SU-DHL-6 (cell line): Measurements from ENCODE around the gene PHTF2.

ENCODE experiments used
- H2AFZ ChIP-seq: fragments of 200-600 bp; sonication (generic); 2 replicates; pipeline ENCODE4 v1.6.1; 2014; ENCODE audit warnings: low read depth, mild to moderate bottlenecking, moderate library complexity, mixed read lengths, antibody characterized with exemption, low read length; ENCODE audit not compliant: severe bottlenecking
- H3F3A ChIP-seq: fragments of 200-600 bp; shearing (Covaris generic); 2 replicates; pipeline ENCODE4 v1.6.0; 2016; ENCODE audit warnings: antibody characterized with exemption, mild to moderate bottlenecking; ENCODE audit not compliant: insufficient read depth
- H3K27ac ChIP-seq: fragments of 200-600 bp; sonication (generic); 2 replicates; pipeline ENCODE4 v1.5.1; 2016; ENCODE audit warnings: low read depth, mild to moderate bottlenecking, low read length, moderate library complexity, mixed read lengths
- H3K27me3 ChIP-seq: fragments of 200-600 bp; sonication (generic), shearing (Covaris generic); 2 replicates; pipeline ENCODE4 v1.6.0; 2014; ENCODE audit warnings: mild to moderate bottlenecking, low read length
- H3K36me3 ChIP-seq: fragments of 200-600 bp; sonication (generic); 2 replicates; pipeline ENCODE4 v1.6.1; 2014; ENCODE audit warnings: mild to moderate bottlenecking, low read length, mixed read lengths
- H3K4me2 ChIP-seq: fragments of 300-600, 200-600 bp; shearing (Covaris generic), sonication (generic); 2 replicates; pipeline ENCODE4 v1.6.0; 2014; ENCODE audit warnings: low read length, low read depth, mild to moderate bottlenecking; ENCODE audit not compliant: poor library complexity, severe bottlenecking
- H3K4me3 ChIP-seq: fragments of 200-600 bp; sonication (generic); 2 replicates; pipeline ENCODE4 v1.5.1; 2014; ENCODE audit warnings: antibody characterized with exemption, low read length, mild to moderate bottlenecking, mixed read lengths; ENCODE audit not compliant: insufficient read depth, poor library complexity, severe bottlenecking
- H3K79me2 ChIP-seq: fragments of 200-600 bp; sonication (generic); 2 replicates; pipeline ENCODE4 v1.6.1; 2014; ENCODE audit warnings: mild to moderate bottlenecking, low read length, moderate library complexity; ENCODE audit not compliant: insufficient read depth
- H3K9ac ChIP-seq: fragments of 200-600 bp; sonication (generic); 2 replicates; pipeline ENCODE4 v1.7.0; 2014; ENCODE audit warnings: mild to moderate bottlenecking, low read length
- H3K9me2 ChIP-seq: fragments of 200-600 bp; sonication (generic); replicated peaks from 2 replicates; pipeline ENCODE4 v1.6.1; 2014; ENCODE audit warnings: low read length; ENCODE audit not compliant: insufficient read depth
- H3K9me3 ChIP-seq: fragments of 200-600 bp; sonication (generic); 2 replicates; pipeline ENCODE4 v1.6.1; 2014; ENCODE audit warnings: low read length, mixed read lengths; ENCODE audit not compliant: insufficient read depth
- H4K20me1 ChIP-seq: fragments of 200-600 bp; sonication (generic); 2 replicates; pipeline ENCODE4 v1.6.1; 2014; ENCODE audit warnings: low read depth, mild to moderate bottlenecking, antibody characterized with exemption, low read length, moderate library complexity, mixed read lengths
- EZH2phosphoT487 ChIP-seq: fragments of 200-600 bp; sonication (generic), shearing (Covaris generic); conservative IDR thresholded peaks from 2 replicates; pipeline ENCODE4 v1.6.1; 2018; ENCODE audit warnings: mild to moderate bottlenecking, antibody characterized with exemption, low read length, moderate library complexity, mixed read lengths
- TF ChIP-seq, protein P1 (sequence below): fragments of 200-600 bp; sonication (generic); IDR thresholded peaks from one replicate; pipeline ENCODE4 v1.5.1; 2017; ENCODE audit warnings: antibody characterized with exemption, mild to moderate bottlenecking, low read length, moderate library complexity; ENCODE audit not compliant: insufficient read depth, poor library complexity, severe bottlenecking

PHTF2 gene

DNA sequence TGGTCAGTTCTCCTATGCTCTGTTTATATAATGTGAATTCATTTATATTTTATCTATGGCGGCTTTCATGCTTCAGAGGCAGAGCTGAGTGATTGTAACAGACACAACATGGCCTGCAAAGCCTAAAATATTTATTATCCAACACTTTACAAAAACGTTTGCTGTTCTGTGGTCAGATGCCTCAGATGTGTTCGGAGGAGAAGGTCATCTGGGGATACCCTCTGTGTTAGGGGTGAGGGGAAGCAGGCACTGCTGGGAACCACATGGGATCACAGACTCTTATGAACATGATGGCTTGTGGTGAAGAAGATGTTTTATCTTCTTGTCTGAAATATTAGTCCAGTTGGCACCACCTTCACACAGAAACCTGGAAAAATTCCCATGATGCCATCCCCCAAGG, 203.4 kb downstream of the PHTF2 start:
- H3K27ac ChIP-seq: no peak overlapping the region
- no peak for TF ChIP-seq EZH2phosphoT487
- TF ChIP-seq, protein P1, sequence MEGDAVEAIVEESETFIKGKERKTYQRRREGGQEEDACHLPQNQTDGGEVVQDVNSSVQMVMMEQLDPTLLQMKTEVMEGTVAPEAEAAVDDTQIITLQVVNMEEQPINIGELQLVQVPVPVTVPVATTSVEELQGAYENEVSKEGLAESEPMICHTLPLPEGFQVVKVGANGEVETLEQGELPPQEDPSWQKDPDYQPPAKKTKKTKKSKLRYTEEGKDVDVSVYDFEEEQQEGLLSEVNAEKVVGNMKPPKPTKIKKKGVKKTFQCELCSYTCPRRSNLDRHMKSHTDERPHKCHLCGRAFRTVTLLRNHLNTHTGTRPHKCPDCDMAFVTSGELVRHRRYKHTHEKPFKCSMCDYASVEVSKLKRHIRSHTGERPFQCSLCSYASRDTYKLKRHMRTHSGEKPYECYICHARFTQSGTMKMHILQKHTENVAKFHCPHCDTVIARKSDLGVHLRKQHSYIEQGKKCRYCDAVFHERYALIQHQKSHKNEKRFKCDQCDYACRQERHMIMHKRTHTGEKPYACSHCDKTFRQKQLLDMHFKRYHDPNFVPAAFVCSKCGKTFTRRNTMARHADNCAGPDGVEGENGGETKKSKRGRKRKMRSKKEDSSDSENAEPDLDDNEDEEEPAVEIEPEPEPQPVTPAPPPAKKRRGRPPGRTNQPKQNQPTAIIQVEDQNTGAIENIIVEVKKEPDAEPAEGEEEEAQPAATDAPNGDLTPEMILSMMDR: no peak

DNA sequence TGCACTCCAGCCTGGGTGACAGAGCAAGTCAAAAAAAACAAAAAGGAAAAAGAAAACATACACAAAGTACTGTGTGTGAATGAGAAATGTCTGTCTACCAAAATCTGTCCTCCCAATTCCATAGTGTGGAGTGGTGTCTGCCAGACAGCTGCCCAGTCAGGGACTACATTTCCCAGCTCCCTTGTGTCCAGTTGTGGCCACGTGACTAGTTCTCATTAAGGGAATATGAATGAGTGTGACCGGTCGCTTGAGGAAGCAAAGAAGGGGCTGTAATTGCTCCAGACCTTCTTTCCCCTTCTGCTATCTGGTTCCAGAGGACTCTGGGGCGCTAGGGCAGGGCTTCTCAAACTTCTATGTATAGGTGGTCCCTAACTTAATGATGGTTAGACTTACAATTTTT, 204.1 kb downstream of the PHTF2 start:
- H3K27me3 ChIP-seq: no peaks in the 10 kb centered on the region
- no peak overlapping the region for H3K27ac ChIP-seq
- H2AFZ ChIP-seq: no peak overlapping the region
- no peaks in the 10 kb centered on the region; the same call in 1 of the 2 replicates for H3K9me2 ChIP-seq
- no peak for TF ChIP-seq EZH2phosphoT487
- TF ChIP-seq, protein P1: no peak
- H3K9me3 ChIP-seq: no peaks in the 10 kb centered on the region; the same call in 1 of the 2 replicates
- H3F3A ChIP-seq: no peaks in the 10 kb centered on the region
- H3K4me2 ChIP-seq: no peak overlapping the region
- no peak overlapping the region for H3K4me3 ChIP-seq
- no peaks in the 10 kb centered on the region for H4K20me1 ChIP-seq
- H3K9ac ChIP-seq: no peak overlapping the region
- H3K79me2 ChIP-seq: no peaks in the 10 kb centered on the region
- H3K36me3 ChIP-seq: no peaks in the 10 kb centered on the region

More for the DNA sequence above, 203.4 kb downstream of the PHTF2 start:
- Histone ChIP-seq H2AFZ (no peak overlapping the region), H3K27me3 (no peaks in the 10 kb centered on the region), H3K79me2 (no peaks in the 10 kb centered on the region), H4K20me1 (no peaks in the 10 kb centered on the region), H3K9ac (no peak overlapping the region), H3K9me2 (no peaks in the 10 kb centered on the region; the same call in 1 of the 2 replicates), H3F3A (no peaks in the 10 kb centered on the region), H3K4me3 (no peak overlapping the region), H3K4me2 (no peak overlapping the region), H3K9me3 (no peaks in the 10 kb centered on the region; the same call in 1 of the 2 replicates), H3K36me3 (no peaks in the 10 kb centered on the region)

DNA sequence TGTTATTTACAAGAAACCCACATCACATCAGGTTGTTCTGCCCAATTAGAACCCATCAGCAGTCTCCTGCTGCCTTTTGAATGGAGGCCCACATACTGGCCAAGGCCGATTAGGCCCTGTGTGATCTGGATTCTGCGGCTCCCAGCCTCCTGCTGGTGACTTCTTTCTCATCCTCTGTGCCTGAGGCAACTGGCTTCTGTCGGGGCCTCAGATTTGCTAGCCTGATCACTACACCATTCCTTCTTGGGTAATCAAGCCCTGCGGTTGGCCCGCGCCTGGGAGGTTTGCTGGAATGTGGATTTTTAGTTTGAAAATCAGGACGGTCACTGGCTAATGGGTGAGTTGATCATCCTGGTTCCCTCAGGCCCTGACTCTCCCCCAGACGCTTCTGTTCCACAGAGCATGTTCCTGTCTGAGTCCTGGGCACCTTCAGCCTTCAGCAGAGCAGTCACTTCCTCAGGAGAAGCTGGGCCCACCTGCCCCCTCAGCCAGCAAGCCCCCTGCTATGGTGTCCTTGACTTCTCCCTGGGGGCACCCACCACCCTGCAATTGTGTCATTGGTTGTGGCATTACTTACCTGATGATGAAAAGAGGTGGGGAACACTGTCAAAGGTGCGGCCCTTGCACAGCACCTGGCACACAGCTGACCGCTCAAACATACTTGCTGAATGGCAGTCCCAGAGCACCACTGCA, 207.6 kb downstream of the PHTF2 start:
- no peak overlapping the region for H3K4me3 ChIP-seq
- H4K20me1 ChIP-seq: no peaks in the 10 kb centered on the region
- H3K9me3 ChIP-seq: no peaks in the 10 kb centered on the region
- H2AFZ ChIP-seq: no peak overlapping the region
- H3K9me2 ChIP-seq: no peaks in the 10 kb centered on the region; the same call in 1 of the 2 replicates
- TF ChIP-seq, protein P1: no peak
- no peak for TF ChIP-seq EZH2phosphoT487
- no peaks in the 10 kb centered on the region for H3K27me3 ChIP-seq
- no peaks in the 10 kb centered on the region for H3F3A ChIP-seq
- H3K36me3 ChIP-seq: no peaks in the 10 kb centered on the region
- no peaks in the 10 kb centered on the region for H3K79me2 ChIP-seq
- H3K9ac ChIP-seq: no peak overlapping the region
- H3K4me2 ChIP-seq: no peak overlapping the region
- no peak overlapping the region for H3K27ac ChIP-seq
